GM23338 (cell line): ENCODE measurements around the gene KDM4C.

Experiments used
- EZH2phosphoT487 ChIP-seq: fragments of 200-600 bp; sonication (generic); IDR thresholded peaks from one replicate; pipeline ENCODE4 v1.8.1; 2018; ENCODE audit warnings: antibody characterized with exemption; ENCODE audit not compliant: unreplicated experiment
- POLR2AphosphoS5 ChIP-seq: IDR thresholded peaks from 2 replicates; pipeline ENCODE4 v1.6.1; 2016; ENCODE audit warnings: antibody characterized with exemption, low read depth
- TF ChIP-seq, protein P1 (sequence below), 2 experiments: fragments of 200-600 bp in 1 of 2; sonication (generic) in 1 of 2; conservative IDR thresholded peaks; 2 replicates each; pipeline versions ENCODE4 v1.5.1 to v1.6.1; 2016 to 2017; ENCODE audit warnings: antibody characterized with exemption in 2 of 2, low read depth in 2 of 2, mild to moderate bottlenecking in 2 of 2, moderate library complexity in 1 of 2

DNA sequence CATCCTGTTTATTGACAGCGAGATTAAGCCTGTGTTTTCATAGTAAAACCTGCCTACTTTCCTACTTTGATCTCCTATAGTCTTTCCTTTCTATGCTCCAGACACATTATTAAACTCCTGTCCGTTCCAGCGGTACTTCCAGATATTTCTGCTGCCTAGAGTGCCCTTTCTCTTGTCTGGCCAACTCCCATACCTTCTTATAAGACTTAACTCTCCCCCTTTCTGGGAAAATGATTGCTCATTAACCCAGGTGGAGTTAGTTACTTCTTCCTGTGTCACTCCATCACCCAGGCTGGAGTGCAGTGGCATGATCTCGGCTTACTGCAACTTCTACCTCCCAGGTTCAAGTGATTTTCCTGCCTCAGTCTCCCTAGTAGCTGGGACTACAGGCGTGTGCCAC lies 33.1 kb downstream of the KDM4C start:
- TF ChIP-seq, protein P1, sequence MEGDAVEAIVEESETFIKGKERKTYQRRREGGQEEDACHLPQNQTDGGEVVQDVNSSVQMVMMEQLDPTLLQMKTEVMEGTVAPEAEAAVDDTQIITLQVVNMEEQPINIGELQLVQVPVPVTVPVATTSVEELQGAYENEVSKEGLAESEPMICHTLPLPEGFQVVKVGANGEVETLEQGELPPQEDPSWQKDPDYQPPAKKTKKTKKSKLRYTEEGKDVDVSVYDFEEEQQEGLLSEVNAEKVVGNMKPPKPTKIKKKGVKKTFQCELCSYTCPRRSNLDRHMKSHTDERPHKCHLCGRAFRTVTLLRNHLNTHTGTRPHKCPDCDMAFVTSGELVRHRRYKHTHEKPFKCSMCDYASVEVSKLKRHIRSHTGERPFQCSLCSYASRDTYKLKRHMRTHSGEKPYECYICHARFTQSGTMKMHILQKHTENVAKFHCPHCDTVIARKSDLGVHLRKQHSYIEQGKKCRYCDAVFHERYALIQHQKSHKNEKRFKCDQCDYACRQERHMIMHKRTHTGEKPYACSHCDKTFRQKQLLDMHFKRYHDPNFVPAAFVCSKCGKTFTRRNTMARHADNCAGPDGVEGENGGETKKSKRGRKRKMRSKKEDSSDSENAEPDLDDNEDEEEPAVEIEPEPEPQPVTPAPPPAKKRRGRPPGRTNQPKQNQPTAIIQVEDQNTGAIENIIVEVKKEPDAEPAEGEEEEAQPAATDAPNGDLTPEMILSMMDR (conservative IDR thresholded peaks at IDR 0.05; ENCODE audit: low read depth in 2 of 2), result no peak
- TF ChIP-seq POLR2AphosphoS5 (no peak), EZH2phosphoT487 (no peak)
